ENCODE data around the gene AK5. TPM values are rescaled to one million over a fixed set of nuclear protein-coding genes. Genes with fewer than 3 reads are reported as not detected.

The AK5 gene
- total and polyA plus RNA-seq, 2 experiments from 2014 or later, result 8.8 to 12.2 TPM

DNA sequence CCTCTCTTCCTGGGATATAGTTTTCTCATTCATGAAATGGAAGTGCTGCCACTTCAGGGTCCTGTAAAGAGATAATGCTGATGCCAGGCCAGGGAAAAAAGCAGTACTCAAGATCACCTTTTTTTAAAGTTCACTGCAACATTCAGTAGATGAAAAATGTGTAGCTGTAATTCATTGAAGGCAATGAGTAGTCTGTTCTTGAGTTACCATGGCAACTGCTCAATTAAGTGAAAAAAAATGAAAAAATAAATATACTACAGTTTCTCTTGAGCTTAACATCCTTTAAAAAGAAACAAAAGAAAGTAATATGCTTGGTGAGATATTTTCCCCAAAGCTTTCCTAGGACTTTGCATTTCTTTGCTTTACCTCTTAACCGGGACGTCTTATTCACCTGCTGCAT is 183.3 kb downstream of the AK5 start:
- no peaks in the 10 kb centered on the region for H3K4me1 Mint-ChIP-seq
- DNase-seq (ENCODE audit: low spot score) (no peak), ATAC-seq (no peak)
- no peak overlapping the region for H3K4me3 ChIP-seq
- H3K27me3 Mint-ChIP-seq (ENCODE audit: insufficient read depth, low read depth, poor library complexity), result peaks cover 3% of the 10 kb centered on the region
- H3F3A ChIP-seq (replicated peaks; ENCODE audit: low read depth), result no peaks in the 10 kb centered on the region
- no peak overlapping the region for H2AFZ ChIP-seq
- no peak overlapping the region for H3K4me3 Mint-ChIP-seq
- no peaks in the 10 kb centered on the region for H4K20me1 ChIP-seq (replicated peaks; ENCODE audit: insufficient read depth)
- no peaks in the 10 kb centered on the region for H3K79me2 ChIP-seq (replicated peaks; ENCODE audit: insufficient read depth)
- no peaks in the 10 kb centered on the region for H3K27me3 ChIP-seq (ENCODE audit: insufficient read depth)
- no peak overlapping the region for H3K4me2 ChIP-seq
- H3K27ac Mint-ChIP-seq, result no peak overlapping the region
- no peaks in the 10 kb centered on the region for H3K9me2 ChIP-seq (ENCODE audit: insufficient read depth)
- H3K27ac ChIP-seq (ENCODE audit: low read depth), result no peak overlapping the region
- H3K4me1 ChIP-seq (ENCODE audit: insufficient read depth), result no peaks in the 10 kb centered on the region
- no peaks in the 10 kb centered on the region for H3K36me3 ChIP-seq (ENCODE audit: insufficient read depth)
- no peaks in the 10 kb centered on the region for H3K9me3 Mint-ChIP-seq
- H3K36me3 Mint-ChIP-seq (ENCODE audit: low read depth), result no peaks in the 10 kb centered on the region
- TF ChIP-seq ZNF331 (CRISPR knock-in tag; IDR thresholded peaks at IDR 0.05; ENCODE audit: low read depth) (no peak), EZH2 (IDR thresholded peaks at IDR 0.05; ENCODE audit: low read depth, unreplicated experiment) (no peak), CREB1 (CRISPR knock-in tag; IDR thresholded peaks at IDR 0.05; ENCODE audit: low read depth) (no peak), JUNB (IDR thresholded peaks at IDR 0.05; ENCODE audit: unreplicated experiment) (no peak), ZNF114 (CRISPR knock-in tag; IDR thresholded peaks at IDR 0.05) (no peak), EZH2phosphoT487 (IDR thresholded peaks at IDR 0.05; ENCODE audit: unreplicated experiment) (no peak), STAT1 (IDR thresholded peaks at IDR 0.05; ENCODE audit: unreplicated experiment) (no peak), NANOG (IDR thresholded peaks at IDR 0.05; ENCODE audit: borderline replicate concordance) (no peak), POLR2AphosphoS5 (IDR thresholded peaks at IDR 0.05; ENCODE audit: low read depth) (no peak)
- TF ChIP-seq, protein P1, sequence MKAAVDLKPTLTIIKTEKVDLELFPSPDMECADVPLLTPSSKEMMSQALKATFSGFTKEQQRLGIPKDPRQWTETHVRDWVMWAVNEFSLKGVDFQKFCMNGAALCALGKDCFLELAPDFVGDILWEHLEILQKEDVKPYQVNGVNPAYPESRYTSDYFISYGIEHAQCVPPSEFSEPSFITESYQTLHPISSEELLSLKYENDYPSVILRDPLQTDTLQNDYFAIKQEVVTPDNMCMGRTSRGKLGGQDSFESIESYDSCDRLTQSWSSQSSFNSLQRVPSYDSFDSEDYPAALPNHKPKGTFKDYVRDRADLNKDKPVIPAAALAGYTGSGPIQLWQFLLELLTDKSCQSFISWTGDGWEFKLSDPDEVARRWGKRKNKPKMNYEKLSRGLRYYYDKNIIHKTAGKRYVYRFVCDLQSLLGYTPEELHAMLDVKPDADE (IDR thresholded peaks at IDR 0.05), result no peak
- TF ChIP-seq, protein P2, sequence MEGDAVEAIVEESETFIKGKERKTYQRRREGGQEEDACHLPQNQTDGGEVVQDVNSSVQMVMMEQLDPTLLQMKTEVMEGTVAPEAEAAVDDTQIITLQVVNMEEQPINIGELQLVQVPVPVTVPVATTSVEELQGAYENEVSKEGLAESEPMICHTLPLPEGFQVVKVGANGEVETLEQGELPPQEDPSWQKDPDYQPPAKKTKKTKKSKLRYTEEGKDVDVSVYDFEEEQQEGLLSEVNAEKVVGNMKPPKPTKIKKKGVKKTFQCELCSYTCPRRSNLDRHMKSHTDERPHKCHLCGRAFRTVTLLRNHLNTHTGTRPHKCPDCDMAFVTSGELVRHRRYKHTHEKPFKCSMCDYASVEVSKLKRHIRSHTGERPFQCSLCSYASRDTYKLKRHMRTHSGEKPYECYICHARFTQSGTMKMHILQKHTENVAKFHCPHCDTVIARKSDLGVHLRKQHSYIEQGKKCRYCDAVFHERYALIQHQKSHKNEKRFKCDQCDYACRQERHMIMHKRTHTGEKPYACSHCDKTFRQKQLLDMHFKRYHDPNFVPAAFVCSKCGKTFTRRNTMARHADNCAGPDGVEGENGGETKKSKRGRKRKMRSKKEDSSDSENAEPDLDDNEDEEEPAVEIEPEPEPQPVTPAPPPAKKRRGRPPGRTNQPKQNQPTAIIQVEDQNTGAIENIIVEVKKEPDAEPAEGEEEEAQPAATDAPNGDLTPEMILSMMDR (conservative IDR thresholded peaks at IDR 0.05; ENCODE audit: low read depth in 2 of 2), result no peak
- TF ChIP-seq, protein P3, sequence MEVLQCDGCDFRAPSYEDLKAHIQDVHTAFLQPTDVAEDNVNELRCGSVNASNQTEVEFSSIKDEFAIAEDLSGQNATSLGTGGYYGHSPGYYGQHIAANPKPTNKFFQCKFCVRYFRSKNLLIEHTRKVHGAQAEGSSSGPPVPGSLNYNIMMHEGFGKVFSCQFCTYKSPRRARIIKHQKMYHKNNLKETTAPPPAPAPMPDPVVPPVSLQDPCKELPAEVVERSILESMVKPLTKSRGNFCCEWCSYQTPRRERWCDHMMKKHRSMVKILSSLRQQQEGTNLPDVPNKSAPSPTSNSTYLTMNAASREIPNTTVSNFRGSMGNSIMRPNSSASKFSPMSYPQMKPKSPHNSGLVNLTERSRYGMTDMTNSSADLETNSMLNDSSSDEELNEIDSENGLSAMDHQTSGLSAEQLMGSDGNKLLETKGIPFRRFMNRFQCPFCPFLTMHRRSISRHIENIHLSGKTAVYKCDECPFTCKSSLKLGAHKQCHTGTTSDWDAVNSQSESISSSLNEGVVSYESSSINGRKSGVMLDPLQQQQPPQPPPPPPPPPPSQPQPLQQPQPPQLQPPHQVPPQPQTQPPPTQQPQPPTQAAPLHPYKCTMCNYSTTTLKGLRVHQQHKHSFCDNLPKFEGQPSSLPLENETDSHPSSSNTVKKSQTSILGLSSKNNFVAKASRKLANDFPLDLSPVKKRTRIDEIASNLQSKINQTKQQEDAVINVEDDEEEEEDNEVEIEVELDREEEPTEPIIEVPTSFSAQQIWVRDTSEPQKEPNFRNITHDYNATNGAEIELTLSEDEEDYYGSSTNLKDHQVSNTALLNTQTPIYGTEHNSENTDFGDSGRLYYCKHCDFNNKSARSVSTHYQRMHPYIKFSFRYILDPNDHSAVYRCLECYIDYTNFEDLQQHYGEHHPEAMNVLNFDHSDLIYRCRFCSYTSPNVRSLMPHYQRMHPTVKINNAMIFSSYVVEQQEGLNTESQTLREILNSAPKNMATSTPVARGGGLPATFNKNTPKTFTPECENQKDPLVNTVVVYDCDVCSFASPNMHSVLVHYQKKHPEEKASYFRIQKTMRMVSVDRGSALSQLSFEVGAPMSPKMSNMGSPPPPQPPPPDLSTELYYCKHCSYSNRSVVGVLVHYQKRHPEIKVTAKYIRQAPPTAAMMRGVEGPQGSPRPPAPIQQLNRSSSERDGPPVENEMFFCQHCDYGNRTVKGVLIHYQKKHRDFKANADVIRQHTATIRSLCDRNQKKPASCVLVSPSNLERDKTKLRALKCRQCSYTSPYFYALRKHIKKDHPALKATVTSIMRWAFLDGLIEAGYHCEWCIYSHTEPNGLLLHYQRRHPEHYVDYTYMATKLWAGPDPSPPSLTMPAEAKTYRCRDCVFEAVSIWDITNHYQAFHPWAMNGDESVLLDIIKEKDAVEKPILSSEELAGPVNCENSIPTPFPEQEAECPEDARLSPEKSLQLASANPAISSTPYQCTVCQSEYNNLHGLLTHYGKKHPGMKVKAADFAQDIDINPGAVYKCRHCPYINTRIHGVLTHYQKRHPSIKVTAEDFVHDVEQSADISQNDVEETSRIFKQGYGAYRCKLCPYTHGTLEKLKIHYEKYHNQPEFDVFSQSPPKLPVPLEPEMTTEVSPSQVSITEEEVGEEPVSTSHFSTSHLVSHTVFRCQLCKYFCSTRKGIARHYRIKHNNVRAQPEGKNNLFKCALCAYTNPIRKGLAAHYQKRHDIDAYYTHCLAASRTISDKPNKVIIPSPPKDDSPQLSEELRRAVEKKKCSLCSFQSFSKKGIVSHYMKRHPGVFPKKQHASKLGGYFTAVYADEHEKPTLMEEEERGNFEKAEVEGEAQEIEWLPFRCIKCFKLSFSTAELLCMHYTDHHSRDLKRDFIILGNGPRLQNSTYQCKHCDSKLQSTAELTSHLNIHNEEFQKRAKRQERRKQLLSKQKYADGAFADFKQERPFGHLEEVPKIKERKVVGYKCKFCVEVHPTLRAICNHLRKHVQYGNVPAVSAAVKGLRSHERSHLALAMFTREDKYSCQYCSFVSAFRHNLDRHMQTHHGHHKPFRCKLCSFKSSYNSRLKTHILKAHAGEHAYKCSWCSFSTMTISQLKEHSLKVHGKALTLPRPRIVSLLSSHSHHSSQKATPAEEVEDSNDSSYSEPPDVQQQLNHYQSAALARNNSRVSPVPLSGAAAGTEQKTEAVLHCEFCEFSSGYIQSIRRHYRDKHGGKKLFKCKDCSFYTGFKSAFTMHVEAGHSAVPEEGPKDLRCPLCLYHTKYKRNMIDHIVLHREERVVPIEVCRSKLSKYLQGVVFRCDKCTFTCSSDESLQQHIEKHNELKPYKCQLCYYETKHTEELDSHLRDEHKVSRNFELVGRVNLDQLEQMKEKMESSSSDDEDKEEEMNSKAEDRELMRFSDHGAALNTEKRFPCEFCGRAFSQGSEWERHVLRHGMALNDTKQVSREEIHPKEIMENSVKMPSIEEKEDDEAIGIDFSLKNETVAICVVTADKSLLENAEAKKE (CRISPR knock-in tag; IDR thresholded peaks at IDR 0.05), result no peak
- TF ChIP-seq, protein P4, sequence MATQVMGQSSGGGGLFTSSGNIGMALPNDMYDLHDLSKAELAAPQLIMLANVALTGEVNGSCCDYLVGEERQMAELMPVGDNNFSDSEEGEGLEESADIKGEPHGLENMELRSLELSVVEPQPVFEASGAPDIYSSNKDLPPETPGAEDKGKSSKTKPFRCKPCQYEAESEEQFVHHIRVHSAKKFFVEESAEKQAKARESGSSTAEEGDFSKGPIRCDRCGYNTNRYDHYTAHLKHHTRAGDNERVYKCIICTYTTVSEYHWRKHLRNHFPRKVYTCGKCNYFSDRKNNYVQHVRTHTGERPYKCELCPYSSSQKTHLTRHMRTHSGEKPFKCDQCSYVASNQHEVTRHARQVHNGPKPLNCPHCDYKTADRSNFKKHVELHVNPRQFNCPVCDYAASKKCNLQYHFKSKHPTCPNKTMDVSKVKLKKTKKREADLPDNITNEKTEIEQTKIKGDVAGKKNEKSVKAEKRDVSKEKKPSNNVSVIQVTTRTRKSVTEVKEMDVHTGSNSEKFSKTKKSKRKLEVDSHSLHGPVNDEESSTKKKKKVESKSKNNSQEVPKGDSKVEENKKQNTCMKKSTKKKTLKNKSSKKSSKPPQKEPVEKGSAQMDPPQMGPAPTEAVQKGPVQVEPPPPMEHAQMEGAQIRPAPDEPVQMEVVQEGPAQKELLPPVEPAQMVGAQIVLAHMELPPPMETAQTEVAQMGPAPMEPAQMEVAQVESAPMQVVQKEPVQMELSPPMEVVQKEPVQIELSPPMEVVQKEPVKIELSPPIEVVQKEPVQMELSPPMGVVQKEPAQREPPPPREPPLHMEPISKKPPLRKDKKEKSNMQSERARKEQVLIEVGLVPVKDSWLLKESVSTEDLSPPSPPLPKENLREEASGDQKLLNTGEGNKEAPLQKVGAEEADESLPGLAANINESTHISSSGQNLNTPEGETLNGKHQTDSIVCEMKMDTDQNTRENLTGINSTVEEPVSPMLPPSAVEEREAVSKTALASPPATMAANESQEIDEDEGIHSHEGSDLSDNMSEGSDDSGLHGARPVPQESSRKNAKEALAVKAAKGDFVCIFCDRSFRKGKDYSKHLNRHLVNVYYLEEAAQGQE (IDR thresholded peaks at IDR 0.05; ENCODE audit: unreplicated experiment), result no peak

Data from GM23338 (cell line).